OCI-LY3 (cell line): ENCODE measurements around the gene LRCH1.

Source experiments
- H2AFZ ChIP-seq: fragments of 200-600, 300-600 bp; shearing (Covaris generic); 2 replicates; pipeline ENCODE4 v1.6.0; 2014; ENCODE audit warnings: antibody characterized with exemption, low read depth, low read length
- H3K27ac ChIP-seq: fragments of 200-600, 300-600 bp; sonication (generic); 2 replicates; pipeline ENCODE4 v1.5.1; 2014; ENCODE audit warnings: mild to moderate bottlenecking, low read length, moderate library complexity, mixed read lengths
- H3K27me3 ChIP-seq: fragments of 200-600, 300-600 bp; sonication (generic); 2 replicates; pipeline ENCODE4 v1.6.1; 2014; ENCODE audit warnings: low read depth, low read length, mixed read lengths
- H3K36me3 ChIP-seq: fragments of 200-600, 300-600 bp; sonication (generic); replicated peaks from 2 replicates; pipeline ENCODE3; 2014; ENCODE audit warnings: low read depth, low read length, mixed read lengths
- H3K4me1 ChIP-seq: fragments of 300-600, 200-600 bp; sonication (generic); 2 replicates; pipeline ENCODE4 v1.6.1; 2014; ENCODE audit warnings: low read length, mixed read lengths
- H3K4me2 ChIP-seq: fragments of 200-600, 300-600 bp; sonication (generic); 2 replicates; pipeline ENCODE4 v1.6.1; 2014; ENCODE audit warnings: low read length, mixed read lengths
- H3K4me3 ChIP-seq: fragments of 300-600, 200-600 bp; sonication (generic); 2 replicates; pipeline ENCODE4 v1.5.1; 2014; ENCODE audit warnings: antibody characterized with exemption, mild to moderate bottlenecking, low read length, moderate library complexity
- H3K79me2 ChIP-seq: fragments of 300-600, 200-600 bp; shearing (Covaris generic); 2 replicates; pipeline ENCODE4 v1.6.1; 2014; ENCODE audit warnings: mild to moderate bottlenecking, low read length, mixed read lengths
- H3K9ac ChIP-seq: fragments of 300-600, 200-600 bp; shearing (Covaris generic); 2 replicates; pipeline ENCODE4 v1.6.0; 2014; ENCODE audit warnings: mild to moderate bottlenecking, low read length, moderate library complexity
- H3K9me3 ChIP-seq: fragments of 200-600, 300-600 bp; shearing (Covaris generic); 2 replicates; pipeline ENCODE4 v1.6.1; 2014; ENCODE audit warnings: low read length, mixed read lengths; ENCODE audit not compliant: insufficient read depth
- H4K20me1 ChIP-seq: fragments of 200-600, 300-600 bp; sonication (generic); 2 replicates; pipeline ENCODE4 v1.6.1; 2016; ENCODE audit warnings: low read length, mixed read lengths; ENCODE audit not compliant: insufficient read depth
- EZH2phosphoT487 ChIP-seq: fragments of 200-600 bp; shearing (Covaris generic); IDR thresholded peaks from 2 replicates; pipeline ENCODE4 v1.6.1; 2018; ENCODE audit warnings: antibody characterized with exemption, mixed run types, low read depth
- TF ChIP-seq, protein P1 (sequence below): fragments of 200-600, 300-600 bp; sonication (generic); IDR thresholded peaks from 2 replicates; pipeline ENCODE4 v1.5.1; 2014; ENCODE audit warnings: antibody characterized with exemption, low read length, low read depth

The LRCH1 gene

DNA sequence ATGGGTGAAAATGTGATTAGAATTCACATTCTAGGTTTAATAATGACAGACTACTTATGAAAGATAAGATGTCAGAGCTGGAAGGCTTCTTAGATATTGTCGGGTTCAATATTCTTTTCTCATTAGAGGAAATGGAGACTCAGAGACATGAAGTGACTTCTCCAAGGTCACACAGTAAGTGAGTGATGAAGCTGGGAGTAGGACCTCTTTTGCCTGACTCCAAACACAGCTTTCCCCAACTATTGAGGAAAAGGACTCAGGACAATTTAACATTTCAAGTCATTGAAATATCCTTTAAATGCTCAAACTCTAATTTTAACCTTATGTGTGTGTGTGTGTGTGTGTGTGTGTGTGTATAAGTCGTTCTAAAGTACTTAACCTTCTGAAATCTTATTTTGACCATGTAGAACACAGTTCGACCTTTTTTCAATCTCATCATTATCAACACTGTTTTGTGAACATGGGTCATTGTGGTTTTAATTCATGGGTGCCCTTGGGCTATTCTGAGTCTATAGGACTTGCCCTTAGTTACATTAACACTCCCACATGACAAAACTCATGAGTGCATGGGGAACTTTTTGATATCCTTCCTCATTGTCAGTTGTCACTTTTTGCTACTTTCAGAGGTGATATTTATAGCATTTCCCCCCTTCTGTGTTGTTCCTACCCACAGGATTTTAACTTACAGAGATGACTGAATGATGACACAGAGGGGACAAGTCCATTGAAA, 53.0 kb downstream of the LRCH1 start:
- no peak overlapping the region for H2AFZ ChIP-seq
- H3K36me3 ChIP-seq, result no peaks in the 10 kb centered on the region
- peak overlapping the region; percentile 32 for H3K4me2 ChIP-seq
- H4K20me1 ChIP-seq, result peaks cover 75% of the 10 kb centered on the region
- H3K27ac ChIP-seq, result no peak overlapping the region
- H3K9ac ChIP-seq, result no peak overlapping the region
- H3K79me2 ChIP-seq, result peaks cover 99% of the 10 kb centered on the region
- TF ChIP-seq, protein P1, sequence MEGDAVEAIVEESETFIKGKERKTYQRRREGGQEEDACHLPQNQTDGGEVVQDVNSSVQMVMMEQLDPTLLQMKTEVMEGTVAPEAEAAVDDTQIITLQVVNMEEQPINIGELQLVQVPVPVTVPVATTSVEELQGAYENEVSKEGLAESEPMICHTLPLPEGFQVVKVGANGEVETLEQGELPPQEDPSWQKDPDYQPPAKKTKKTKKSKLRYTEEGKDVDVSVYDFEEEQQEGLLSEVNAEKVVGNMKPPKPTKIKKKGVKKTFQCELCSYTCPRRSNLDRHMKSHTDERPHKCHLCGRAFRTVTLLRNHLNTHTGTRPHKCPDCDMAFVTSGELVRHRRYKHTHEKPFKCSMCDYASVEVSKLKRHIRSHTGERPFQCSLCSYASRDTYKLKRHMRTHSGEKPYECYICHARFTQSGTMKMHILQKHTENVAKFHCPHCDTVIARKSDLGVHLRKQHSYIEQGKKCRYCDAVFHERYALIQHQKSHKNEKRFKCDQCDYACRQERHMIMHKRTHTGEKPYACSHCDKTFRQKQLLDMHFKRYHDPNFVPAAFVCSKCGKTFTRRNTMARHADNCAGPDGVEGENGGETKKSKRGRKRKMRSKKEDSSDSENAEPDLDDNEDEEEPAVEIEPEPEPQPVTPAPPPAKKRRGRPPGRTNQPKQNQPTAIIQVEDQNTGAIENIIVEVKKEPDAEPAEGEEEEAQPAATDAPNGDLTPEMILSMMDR, result no peak
- H3K27me3 ChIP-seq, result no peaks in the 10 kb centered on the region
- H3K4me3 ChIP-seq, result no peak overlapping the region
- no peaks in the 10 kb centered on the region for H3K9me3 ChIP-seq
- peaks cover 37% of the 10 kb centered on the region for H3K4me1 ChIP-seq

DNA sequence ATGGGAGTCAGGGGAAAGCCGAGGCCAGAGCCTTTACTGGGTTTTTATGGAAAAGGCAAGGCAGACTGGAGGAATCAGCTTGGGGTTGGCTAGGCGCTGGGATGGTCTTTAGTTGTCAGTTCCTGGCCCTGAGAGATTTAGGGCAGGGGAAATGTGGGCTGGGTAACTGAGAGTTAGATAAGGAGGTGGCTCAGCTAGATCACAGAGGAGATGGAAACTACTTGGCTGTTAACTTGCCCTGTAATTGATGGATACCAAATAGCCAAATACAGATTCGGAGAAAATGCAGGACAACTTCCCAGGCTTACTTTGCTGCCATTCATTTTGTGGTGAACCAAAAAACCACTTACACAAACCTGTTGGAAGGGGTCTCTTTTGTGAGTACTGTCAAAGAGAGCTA, 54.0 kb downstream of the LRCH1 start:
- peaks cover 96% of the 10 kb centered on the region for H3K79me2 ChIP-seq
- no peak for TF ChIP-seq EZH2phosphoT487
- TF ChIP-seq, protein P1, result no peak
- no peak overlapping the region for H2AFZ ChIP-seq
- peaks cover 70% of the 10 kb centered on the region for H4K20me1 ChIP-seq
- H3K4me3 ChIP-seq, result no peak overlapping the region
- no peaks in the 10 kb centered on the region for H3K27me3 ChIP-seq
- H3K9ac ChIP-seq, result no peak overlapping the region
- no peak overlapping the region for H3K27ac ChIP-seq
- H3K4me2 ChIP-seq, result peak overlapping the region; percentile 32
- H3K4me1 ChIP-seq, result peaks cover 37% of the 10 kb centered on the region
- H3K36me3 ChIP-seq, result no peaks in the 10 kb centered on the region
- no peaks in the 10 kb centered on the region for H3K9me3 ChIP-seq

DNA sequence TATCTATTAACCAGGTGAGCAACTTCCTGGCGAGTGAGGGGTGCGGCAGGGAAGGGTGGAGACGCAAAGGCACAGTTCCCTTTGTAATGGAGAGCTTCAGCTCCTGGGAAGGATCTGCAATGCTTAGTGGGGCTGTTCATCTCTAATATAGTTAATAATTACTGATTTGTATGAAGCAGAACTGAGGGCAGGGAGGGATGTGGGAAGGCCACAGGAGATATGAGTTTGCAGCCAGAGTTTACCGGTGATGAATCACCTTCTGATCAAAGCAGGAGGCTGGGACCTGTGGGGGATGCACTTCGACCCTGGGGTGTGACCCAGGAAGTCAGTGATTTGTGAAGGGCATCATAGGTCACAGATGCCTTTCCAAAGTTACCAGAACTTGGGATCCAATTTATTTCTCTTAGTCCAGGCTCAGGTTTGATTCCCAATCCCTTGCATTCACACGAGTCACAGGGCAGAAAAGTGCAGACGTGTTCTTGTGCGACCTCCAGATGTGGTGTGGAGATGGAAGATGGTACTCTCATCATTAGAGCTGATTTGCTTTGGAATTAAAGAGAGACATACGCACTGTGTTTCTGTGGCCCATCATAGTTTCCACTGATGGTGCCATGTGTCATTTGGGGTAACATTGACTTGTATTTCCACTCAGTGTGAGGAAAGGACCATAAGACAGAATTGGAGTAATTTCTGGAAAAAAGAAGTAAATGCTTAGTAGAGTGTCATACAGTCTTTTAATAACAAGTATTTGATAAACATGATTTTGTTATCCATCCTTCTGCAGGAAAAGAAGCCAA, 55.0 kb downstream of the LRCH1 start:
- Histone ChIP-seq H4K20me1 (peaks cover 71% of the 10 kb centered on the region), H3K4me3 (no peak overlapping the region), H3K79me2 (peaks cover 95% of the 10 kb centered on the region), H3K4me2 (peak overlapping the region; percentile 32), H3K27ac (no peak overlapping the region), H2AFZ (no peak overlapping the region), H3K27me3 (no peaks in the 10 kb centered on the region), H3K9ac (no peak overlapping the region), H3K9me3 (no peaks in the 10 kb centered on the region), H3K36me3 (no peaks in the 10 kb centered on the region), H3K4me1 (peaks cover 44% of the 10 kb centered on the region)
- TF ChIP-seq EZH2phosphoT487, result no peak
- TF ChIP-seq, protein P1, result no peak

DNA sequence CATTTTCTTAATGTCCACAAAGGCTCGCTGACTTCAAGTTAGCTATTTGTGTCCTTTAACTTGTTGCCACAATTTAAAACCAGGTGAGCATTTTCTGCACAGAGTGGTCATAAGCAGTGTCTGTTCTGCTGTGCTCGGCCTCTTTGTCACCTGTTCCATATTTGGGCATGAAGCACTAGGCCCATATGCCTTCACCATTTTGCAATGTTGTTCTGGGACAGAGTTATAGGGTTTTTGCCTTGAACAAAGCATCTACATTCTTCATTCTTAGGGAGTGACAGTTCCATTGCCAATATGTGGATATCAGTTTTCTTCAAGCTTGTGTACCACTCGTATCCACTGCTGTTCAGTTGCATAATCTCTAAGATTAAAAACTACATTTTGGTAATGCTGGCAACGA, 56.1 kb downstream of the LRCH1 start:
- Histone ChIP-seq H3K9me3 (no peaks in the 10 kb centered on the region), H3K4me1 (peaks cover 44% of the 10 kb centered on the region), H3K36me3 (no peaks in the 10 kb centered on the region), H3K27me3 (no peaks in the 10 kb centered on the region), H3K27ac (no peak overlapping the region), H3K9ac (no peak overlapping the region), H3K4me2 (no peak overlapping the region), H2AFZ (no peak overlapping the region), H3K79me2 (peaks cover 93% of the 10 kb centered on the region), H3K4me3 (no peak overlapping the region), H4K20me1 (peaks cover 72% of the 10 kb centered on the region)
- TF ChIP-seq EZH2phosphoT487, result no peak
